Amniotic stem cell (primary cell): ENCODE results near the gene CCDC117.

ENCODE experiments used
- DNase-seq: peaks from one replicate; lab custom pipeline; 2025; lab: John Stamatoyannopoulos, UW

CCDC117 gene

GRCh38 chr22:28830441-28830840, 57.9 kb downstream of the CCDC117 start:
- no peak for DNase-seq

GRCh38 chr22:28831140-28832072, 58.9 kb downstream of the CCDC117 start:
- DNase-seq, result no peak

- DNase-seq, result no peak
Observed at GRCh38 chr22:28832731-28833130, 60.2 kb downstream of the CCDC117 start.

- no peak for DNase-seq
Observed at GRCh38 chr22:28833276-28833923, 60.9 kb downstream of the CCDC117 start.

DNA sequence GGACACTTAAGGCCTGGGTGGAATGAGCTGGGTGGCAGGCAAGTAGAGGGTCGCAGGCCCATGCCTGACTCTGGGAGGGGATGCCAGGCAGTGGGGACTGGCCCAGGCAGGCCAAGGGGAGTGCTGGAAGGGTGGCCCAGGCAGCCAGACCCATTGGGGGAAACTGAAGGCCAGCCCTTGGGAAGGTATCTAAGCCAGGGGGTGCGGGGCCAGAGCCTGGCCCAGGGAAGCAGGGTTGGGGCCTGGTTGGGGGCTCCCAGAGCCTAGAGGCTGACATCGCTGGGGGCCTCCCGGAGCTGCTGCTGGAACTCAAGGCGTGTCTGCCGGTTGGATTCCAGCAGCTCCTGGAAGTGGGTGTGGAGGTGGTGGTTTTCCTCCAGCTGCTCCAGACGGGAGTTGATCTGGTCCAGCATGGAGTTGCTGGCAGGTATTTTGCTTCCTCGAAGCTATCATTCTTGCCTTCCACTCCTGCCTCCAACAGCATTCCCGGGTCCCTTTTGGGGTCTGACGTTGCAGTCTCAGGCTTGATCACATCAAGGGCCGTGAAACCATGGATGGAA, 63.2 kb downstream of the CCDC117 start:
- no peak for DNase-seq

DNA sequence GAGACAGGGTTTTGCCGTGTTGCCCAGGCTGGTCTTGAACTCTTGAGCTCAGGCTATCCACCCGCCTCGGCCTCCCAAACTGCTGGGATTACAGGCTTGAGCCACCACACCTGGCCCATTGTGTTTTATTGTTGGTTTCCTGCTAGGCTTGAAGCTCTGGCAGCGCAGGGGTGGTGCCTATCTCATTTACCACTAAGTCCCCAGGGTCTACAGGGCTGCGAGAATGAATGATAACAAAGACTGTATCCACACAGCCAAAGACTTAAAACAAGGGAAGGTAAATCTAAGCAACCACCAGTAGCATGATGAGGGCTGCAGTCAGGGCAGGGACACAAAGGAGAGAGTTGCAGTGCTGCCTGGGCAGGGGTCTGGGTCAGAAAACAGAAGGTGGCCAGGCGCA, 65.1 kb downstream of the CCDC117 start:
- no peak for DNase-seq
